ENCODE results near the gene FAM193B.

The FAM193B gene

DNA sequence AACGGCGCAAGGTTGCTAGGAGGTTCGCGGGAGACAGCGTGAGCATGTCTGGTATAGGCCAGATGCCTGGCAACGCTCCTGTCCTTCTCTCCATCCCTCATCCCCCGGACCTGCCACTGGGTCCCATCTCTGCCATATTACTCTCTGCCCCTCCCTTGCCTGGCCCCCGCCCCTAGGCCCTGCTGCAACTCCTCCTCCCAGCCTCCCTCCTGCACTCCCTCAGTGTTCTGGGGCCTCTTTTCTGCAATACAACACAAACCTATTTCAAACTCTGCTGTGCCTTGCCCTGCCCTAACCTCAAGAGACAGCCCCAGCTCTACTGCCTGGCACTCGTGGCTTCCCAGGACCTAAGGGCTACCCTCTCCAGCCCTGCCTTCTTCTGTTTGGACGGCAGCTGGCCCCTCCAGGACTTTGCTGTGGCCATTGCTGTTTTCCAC lies 72.0 kb downstream of the FAM193B start:
- TF ChIP-seq POLR2AphosphoS5 (IDR thresholded peaks at IDR 0.05; ENCODE audit: low read depth) (no peak; the same call in 1 of the 2 replicates), SPI1 (IDR thresholded peaks at IDR 0.05; ENCODE audit: borderline replicate concordance, low read depth) (no peak), GABPA (IDR thresholded peaks at IDR 0.05; ENCODE audit: low read depth) (no peak)
- TF ChIP-seq, protein P1, sequence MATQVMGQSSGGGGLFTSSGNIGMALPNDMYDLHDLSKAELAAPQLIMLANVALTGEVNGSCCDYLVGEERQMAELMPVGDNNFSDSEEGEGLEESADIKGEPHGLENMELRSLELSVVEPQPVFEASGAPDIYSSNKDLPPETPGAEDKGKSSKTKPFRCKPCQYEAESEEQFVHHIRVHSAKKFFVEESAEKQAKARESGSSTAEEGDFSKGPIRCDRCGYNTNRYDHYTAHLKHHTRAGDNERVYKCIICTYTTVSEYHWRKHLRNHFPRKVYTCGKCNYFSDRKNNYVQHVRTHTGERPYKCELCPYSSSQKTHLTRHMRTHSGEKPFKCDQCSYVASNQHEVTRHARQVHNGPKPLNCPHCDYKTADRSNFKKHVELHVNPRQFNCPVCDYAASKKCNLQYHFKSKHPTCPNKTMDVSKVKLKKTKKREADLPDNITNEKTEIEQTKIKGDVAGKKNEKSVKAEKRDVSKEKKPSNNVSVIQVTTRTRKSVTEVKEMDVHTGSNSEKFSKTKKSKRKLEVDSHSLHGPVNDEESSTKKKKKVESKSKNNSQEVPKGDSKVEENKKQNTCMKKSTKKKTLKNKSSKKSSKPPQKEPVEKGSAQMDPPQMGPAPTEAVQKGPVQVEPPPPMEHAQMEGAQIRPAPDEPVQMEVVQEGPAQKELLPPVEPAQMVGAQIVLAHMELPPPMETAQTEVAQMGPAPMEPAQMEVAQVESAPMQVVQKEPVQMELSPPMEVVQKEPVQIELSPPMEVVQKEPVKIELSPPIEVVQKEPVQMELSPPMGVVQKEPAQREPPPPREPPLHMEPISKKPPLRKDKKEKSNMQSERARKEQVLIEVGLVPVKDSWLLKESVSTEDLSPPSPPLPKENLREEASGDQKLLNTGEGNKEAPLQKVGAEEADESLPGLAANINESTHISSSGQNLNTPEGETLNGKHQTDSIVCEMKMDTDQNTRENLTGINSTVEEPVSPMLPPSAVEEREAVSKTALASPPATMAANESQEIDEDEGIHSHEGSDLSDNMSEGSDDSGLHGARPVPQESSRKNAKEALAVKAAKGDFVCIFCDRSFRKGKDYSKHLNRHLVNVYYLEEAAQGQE (IDR thresholded peaks at IDR 0.05; ENCODE audit: insufficient replicate concordance, low read depth) = no peak
- TF ChIP-seq, protein P2, sequence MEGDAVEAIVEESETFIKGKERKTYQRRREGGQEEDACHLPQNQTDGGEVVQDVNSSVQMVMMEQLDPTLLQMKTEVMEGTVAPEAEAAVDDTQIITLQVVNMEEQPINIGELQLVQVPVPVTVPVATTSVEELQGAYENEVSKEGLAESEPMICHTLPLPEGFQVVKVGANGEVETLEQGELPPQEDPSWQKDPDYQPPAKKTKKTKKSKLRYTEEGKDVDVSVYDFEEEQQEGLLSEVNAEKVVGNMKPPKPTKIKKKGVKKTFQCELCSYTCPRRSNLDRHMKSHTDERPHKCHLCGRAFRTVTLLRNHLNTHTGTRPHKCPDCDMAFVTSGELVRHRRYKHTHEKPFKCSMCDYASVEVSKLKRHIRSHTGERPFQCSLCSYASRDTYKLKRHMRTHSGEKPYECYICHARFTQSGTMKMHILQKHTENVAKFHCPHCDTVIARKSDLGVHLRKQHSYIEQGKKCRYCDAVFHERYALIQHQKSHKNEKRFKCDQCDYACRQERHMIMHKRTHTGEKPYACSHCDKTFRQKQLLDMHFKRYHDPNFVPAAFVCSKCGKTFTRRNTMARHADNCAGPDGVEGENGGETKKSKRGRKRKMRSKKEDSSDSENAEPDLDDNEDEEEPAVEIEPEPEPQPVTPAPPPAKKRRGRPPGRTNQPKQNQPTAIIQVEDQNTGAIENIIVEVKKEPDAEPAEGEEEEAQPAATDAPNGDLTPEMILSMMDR (IDR thresholded peaks at IDR 0.05; ENCODE audit: insufficient read depth, low read length) = no peak
- no peak overlapping the region for H3K4me3 ChIP-seq (replicated peaks; ENCODE audit: insufficient read depth, low read length)
- no peaks in the 10 kb centered on the region for H3K27me3 ChIP-seq (ENCODE audit: insufficient read depth, poor library complexity, severe bottlenecking)
- DNase-seq (ENCODE audit: low read depth in 1 of 2, low spot score in 1 of 2) = no peak
- H3K27ac ChIP-seq (replicated peaks) = no peak overlapping the region

DNA sequence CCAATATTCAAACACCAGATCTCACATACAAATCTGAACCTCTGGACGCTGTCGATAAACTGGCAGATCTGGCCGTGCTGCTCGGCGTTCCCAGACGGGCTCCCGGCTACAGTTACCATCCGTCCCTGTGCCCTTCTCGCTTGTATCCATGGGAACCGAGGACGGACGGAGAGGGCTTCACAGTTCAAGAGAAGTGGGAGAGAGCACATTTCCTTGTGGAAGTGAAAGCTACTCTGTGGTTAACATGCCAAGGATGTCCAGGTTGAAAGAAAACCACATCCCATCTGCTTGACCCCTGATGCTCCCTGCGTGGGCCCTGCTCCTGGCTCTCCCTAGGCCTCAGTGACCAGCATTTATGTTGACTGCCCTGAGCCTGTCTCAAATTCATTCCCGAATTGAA lies 74.6 kb downstream of the FAM193B start:
- no peak for DNase-seq (ENCODE audit: low read depth in 1 of 2, low spot score in 1 of 2)
- no peaks in the 10 kb centered on the region for H3K27me3 ChIP-seq (ENCODE audit: insufficient read depth, poor library complexity, severe bottlenecking)
- H3K4me3 ChIP-seq (replicated peaks; ENCODE audit: insufficient read depth, low read length) = no peak overlapping the region
- peak overlapping the region; percentile 83 for H3K27ac ChIP-seq (replicated peaks)
- TF ChIP-seq POLR2AphosphoS5 (IDR thresholded peaks at IDR 0.05; ENCODE audit: low read depth) (no peak), GABPA (IDR thresholded peaks at IDR 0.05; ENCODE audit: low read depth) (no peak), SPI1 (IDR thresholded peaks at IDR 0.05; ENCODE audit: borderline replicate concordance, low read depth) (no peak)
- TF ChIP-seq, protein P1 (IDR thresholded peaks at IDR 0.05; ENCODE audit: insufficient replicate concordance, low read depth) = no peak
- TF ChIP-seq, protein P2 (IDR thresholded peaks at IDR 0.05; ENCODE audit: insufficient read depth, low read length) = no peak

DNA sequence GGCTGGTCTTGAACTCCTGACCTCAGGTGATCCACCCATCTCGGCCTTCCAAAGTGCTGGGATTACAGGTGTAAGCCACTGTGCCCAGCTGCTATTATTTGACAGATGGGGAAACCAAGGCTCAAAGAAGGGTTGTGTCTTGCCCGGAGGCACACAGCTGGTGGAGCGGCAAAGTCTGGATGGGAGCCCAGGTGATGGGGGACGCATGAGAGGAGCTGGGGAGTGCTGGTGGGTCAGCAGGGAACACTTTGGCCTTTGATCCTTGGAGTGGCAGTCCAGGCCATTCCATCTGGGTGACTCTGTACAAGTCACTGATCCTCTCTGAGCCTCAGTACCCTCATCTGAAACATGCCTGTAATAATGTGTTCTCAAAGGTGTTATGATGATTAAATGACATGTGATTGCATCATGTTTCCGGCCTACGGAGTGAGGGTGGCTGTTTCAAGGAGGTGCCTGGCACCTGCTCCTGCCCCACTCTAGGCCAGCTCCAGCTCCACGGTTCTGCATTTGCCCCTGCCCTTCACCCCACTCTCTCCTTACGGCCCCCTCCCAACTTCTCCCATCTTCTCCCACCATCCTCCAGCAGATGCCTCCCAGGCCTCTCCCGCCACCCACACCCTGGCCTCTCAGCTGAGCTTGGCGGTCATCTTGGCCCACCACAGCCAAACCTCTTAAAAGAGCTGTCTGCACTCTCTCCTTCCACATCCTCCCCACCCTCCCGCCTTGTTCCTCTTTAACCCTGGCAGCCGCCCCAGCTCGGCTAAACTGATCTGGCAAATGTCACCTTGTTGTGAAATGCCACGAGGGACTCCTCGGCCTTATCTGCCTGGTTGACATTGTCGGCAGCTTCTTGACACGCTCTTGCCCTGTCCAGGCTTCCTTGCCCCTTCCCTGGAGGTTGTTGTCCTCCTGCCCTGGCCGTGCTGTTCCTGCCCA lies 75.4 kb downstream of the FAM193B start:
- Histone ChIP-seq H3K4me3 (replicated peaks; ENCODE audit: insufficient read depth, low read length) (no peak overlapping the region), H3K27ac (replicated peaks) (peak overlapping the region; percentile 83)
- peak; percentile 79 to 97 for DNase-seq (ENCODE audit: low read depth in 1 of 2, low spot score in 1 of 2)

More for the DNA sequence above, 75.4 kb downstream of the FAM193B start:
- no peaks in the 10 kb centered on the region for H3K27me3 ChIP-seq (ENCODE audit: insufficient read depth, poor library complexity, severe bottlenecking)
- TF ChIP-seq GABPA (IDR thresholded peaks at IDR 0.05; ENCODE audit: low read depth) = no peak
- peak; percentile 66 for TF ChIP-seq POLR2AphosphoS5 (IDR thresholded peaks at IDR 0.05; ENCODE audit: low read depth)
- TF ChIP-seq, protein P1 (IDR thresholded peaks at IDR 0.05; ENCODE audit: insufficient replicate concordance, low read depth) = no peak
- TF ChIP-seq, protein P2 (IDR thresholded peaks at IDR 0.05; ENCODE audit: insufficient read depth, low read length) = no peak
- TF ChIP-seq SPI1 (IDR thresholded peaks at IDR 0.05; ENCODE audit: borderline replicate concordance, low read depth) = peak; percentile 75; the same call in 1 of the 2 replicates

All from HL-60 (cell line).